ENCODE results near the gene RFNG.

- TF ChIP-seq CTCF (IDR thresholded peaks at IDR 0.05) = peak; percentile 15
- no peak for TF ChIP-seq EZH2phosphoT487 (IDR thresholded peaks at IDR 0.05)
- TF ChIP-seq EZH2 (IDR thresholded peaks at IDR 0.05) = no peak
Observed at GRCh38 chr17:82007495-82008257, 43.9 kb downstream of the RFNG start.

Measured in neural progenitor cell (in vitro differentiated cells).